HG02852 (cell line): ENCODE results near the gene GPR183.
A peak's percentile ranks its signal among the peaks of the same experiment; 100 is the strongest.

ENCODE experiments used
- ATAC-seq: cut with Tn5 transposase; IDR thresholded peaks from one replicate; pipeline ENCODE4 v1.9.1; 2021; ENCODE audit warnings: mild to moderate bottlenecking, moderate library complexity; ENCODE audit not compliant: unreplicated experiment

GPR183 gene

GRCh38 chr13:99339736-99340397 is 32.7 kb upstream of the GPR183 start:
- ATAC-seq = no peak

GRCh38 chr13:99339230-99339721 is 32.1 kb upstream of the GPR183 start:
- no peak for ATAC-seq

- ATAC-seq = no peak
Observed at GRCh38 chr13:99335603-99336002, 28.4 kb upstream of the GPR183 start.

GRCh38 chr13:99335087-99335486 is 27.9 kb upstream of the GPR183 start:
- ATAC-seq = no peak

- no peak for ATAC-seq
Observed at GRCh38 chr13:99334221-99334620, 27.0 kb upstream of the GPR183 start.

- no peak for ATAC-seq
Observed at GRCh38 chr13:99332456-99332855, 25.3 kb upstream of the GPR183 start.

GRCh38 chr13:99331881-99332293 is 24.7 kb upstream of the GPR183 start:
- ATAC-seq = peak; percentile 82

- no peak for ATAC-seq
Observed at GRCh38 chr13:99330942-99331341, 23.7 kb upstream of the GPR183 start.

- no peak for ATAC-seq
Observed at GRCh38 chr13:99329477-99329876, 22.3 kb upstream of the GPR183 start.

- no peak for ATAC-seq
Observed at GRCh38 chr13:99327761-99328160, 20.6 kb upstream of the GPR183 start.

- ATAC-seq = no peak
Observed at GRCh38 chr13:99327126-99327525, 19.9 kb upstream of the GPR183 start.

- ATAC-seq = no peak
Observed at GRCh38 chr13:99326012-99326411, 18.8 kb upstream of the GPR183 start.

- ATAC-seq = no peak
Observed at GRCh38 chr13:99323488-99323887, 16.3 kb upstream of the GPR183 start.

- ATAC-seq = peak; percentile 91
Observed at GRCh38 chr13:99322297-99323103, 15.3 kb upstream of the GPR183 start.

- ATAC-seq = no peak
Observed at GRCh38 chr13:99321709-99322108, 14.5 kb upstream of the GPR183 start.

GRCh38 chr13:99320693-99321481 is 13.7 kb upstream of the GPR183 start:
- ATAC-seq = no peak

GRCh38 chr13:99316657-99317256 is 9.6 kb upstream of the GPR183 start:
- no peak for ATAC-seq

- no peak for ATAC-seq
Observed at GRCh38 chr13:99316224-99316623, 9.0 kb upstream of the GPR183 start.

GRCh38 chr13:99315186-99315585 is 8.0 kb upstream of the GPR183 start:
- ATAC-seq = no peak

GRCh38 chr13:99314640-99315176 is 7.5 kb upstream of the GPR183 start:
- ATAC-seq = no peak

- no peak for ATAC-seq
Observed at GRCh38 chr13:99313941-99314340, 6.7 kb upstream of the GPR183 start.
